ENCODE data around the gene NDOR1. TPM values are rescaled to one million over a fixed set of nuclear protein-coding genes. Genes with fewer than 3 reads are reported as not detected.

NDOR1 gene
- total RNA-seq, 2 experiments from 2014 or later: 27.0 to 27.8 TPM

- peaks cover 7% of the 10 kb centered on the region for H3K4me1 Mint-ChIP-seq
Observed at GRCh38 chr9:137232510-137232909, 27.0 kb downstream of the NDOR1 start.

GRCh38 chr9:137233143-137233980 lies 27.9 kb downstream of the NDOR1 start:
- no peak for ATAC-seq
- ChIA-PET POLR2A (no interaction called here), CTCF (interaction anchor here (0.6 kb wide), 1 partner anchor 26 kb away, joined by 3 read pairs; no protein-coding TSS in a partner anchor)

More at GRCh38 chr9:137232510-137232909, 27.0 kb downstream of the NDOR1 start:
- H3K27ac Mint-ChIP-seq: no peak overlapping the region
- intact Hi-C loops (cut with DNase I, micrococcal nuclease): no loop called here
- no peak for ATAC-seq
- H3K4me3 Mint-ChIP-seq: no peak overlapping the region
- ChIA-PET CTCF (interaction anchor here (0.6 kb wide), 1 partner anchor 25 kb away, joined by 3 read pairs; no protein-coding TSS in a partner anchor), POLR2A (no interaction called here)
- no peaks in the 10 kb centered on the region for H3K9me3 Mint-ChIP-seq (ENCODE audit: low read depth)
- DNase-seq: no peak
- peaks cover 4% of the 10 kb centered on the region for H3K27me3 Mint-ChIP-seq
- no peaks in the 10 kb centered on the region for H3K36me3 Mint-ChIP-seq (ENCODE audit: low read depth)

GRCh38 chr9:137234055-137234697 lies 28.7 kb downstream of the NDOR1 start:
- H3K9me3 Mint-ChIP-seq (ENCODE audit: low read depth): no peaks in the 10 kb centered on the region
- no peak overlapping the region for H3K4me3 Mint-ChIP-seq
- ATAC-seq (no peak), DNase-seq (no peak)
- peaks cover 10% of the 10 kb centered on the region for H3K4me1 Mint-ChIP-seq
- no peaks in the 10 kb centered on the region for H3K36me3 Mint-ChIP-seq (ENCODE audit: low read depth)
- peaks cover 2% of the 10 kb centered on the region for H3K27me3 Mint-ChIP-seq
- no peak overlapping the region for H3K27ac Mint-ChIP-seq
- intact Hi-C loops (cut with DNase I, micrococcal nuclease): no loop called here
- CTCF ChIA-PET: no interaction called here
- POLR2A ChIA-PET: no interaction called here

More at GRCh38 chr9:137233143-137233980, 27.9 kb downstream of the NDOR1 start:
- Mint-ChIP-seq H3K36me3 (ENCODE audit: low read depth) (no peaks in the 10 kb centered on the region), H3K4me3 (no peak overlapping the region), H3K4me1 (peaks cover 5% of the 10 kb centered on the region), H3K9me3 (ENCODE audit: low read depth) (no peaks in the 10 kb centered on the region), H3K27me3 (peaks cover 2% of the 10 kb centered on the region), H3K27ac (no peak overlapping the region)
- DNase-seq: no peak
- intact Hi-C loops (cut with DNase I, micrococcal nuclease): no loop called here

- Mint-ChIP-seq H3K4me3 (no peak overlapping the region), H3K27me3 (peaks cover 2% of the 10 kb centered on the region), H3K9me3 (ENCODE audit: low read depth) (no peaks in the 10 kb centered on the region), H3K27ac (no peak overlapping the region), H3K36me3 (ENCODE audit: low read depth) (no peaks in the 10 kb centered on the region), H3K4me1 (peaks cover 12% of the 10 kb centered on the region)
- intact Hi-C loops (cut with DNase I, micrococcal nuclease): loop anchor here in 1 of 2 experiments (5.0 kb wide), 1 partner anchor 188 kb away; the partner anchor contains the start of gene NPDC1
- POLR2A ChIA-PET: no interaction called here
- CTCF ChIA-PET: interaction anchor here (0.6 kb wide), 1 partner anchor 206 kb away, joined by 3 read pairs; no protein-coding TSS in a partner anchor
- ATAC-seq: no peak
- no peak for DNase-seq
Observed at GRCh38 chr9:137234758-137235423, 29.4 kb downstream of the NDOR1 start.

GRCh38 chr9:137235424-137236237 lies 30.1 kb downstream of the NDOR1 start:
- no peak overlapping the region for H3K27ac Mint-ChIP-seq
- DNase-seq: no peak
- H3K27me3 Mint-ChIP-seq: peaks cover 2% of the 10 kb centered on the region
- ChIA-PET POLR2A (interaction anchor here (0.8 kb wide), 1 partner anchor 9 kb away, joined by 5 read pairs; no protein-coding TSS in a partner anchor), CTCF (interaction anchor here (0.6 to 1.6 kb wide), 8 partner anchors 9 to 207 kb away, joined by 3 to 23 read pairs (median 5); partner anchors contain the start of genes CYSRT1, RNF208 and RNF224)
- no peaks in the 10 kb centered on the region for H3K9me3 Mint-ChIP-seq (ENCODE audit: low read depth)
- intact Hi-C loops (cut with DNase I, micrococcal nuclease): loop anchor here (1.0 to 5.0 kb wide), 4 partner anchors 12 to 188 kb away; partner anchors contain the start of genes ANAPC2 (in 1 of the 2), NPDC1 (in 1 of the 2), SSNA1 (in 1 of the 2) and TPRN (in 1 of the 2)
- H3K4me3 Mint-ChIP-seq: no peak overlapping the region
- H3K36me3 Mint-ChIP-seq (ENCODE audit: low read depth): no peaks in the 10 kb centered on the region
- peaks cover 12% of the 10 kb centered on the region for H3K4me1 Mint-ChIP-seq
- no peak for ATAC-seq

- POLR2A ChIA-PET: interaction anchor here (0.8 to 0.9 kb wide), 4 partner anchors 8 to 109 kb away, joined by 3 to 5 read pairs (median 4); partner anchors contain the start of gene NELFB
- DNase-seq (peak; percentile 96), ATAC-seq (peak; percentile 33)
- Mint-ChIP-seq H3K27me3 (peaks cover 2% of the 10 kb centered on the region), H3K36me3 (ENCODE audit: low read depth) (peaks cover 3% of the 10 kb centered on the region), H3K27ac (no peak overlapping the region), H3K4me1 (peaks cover 12% of the 10 kb centered on the region), H3K4me3 (no peak overlapping the region), H3K9me3 (ENCODE audit: low read depth) (no peaks in the 10 kb centered on the region)
- intact Hi-C loops (cut with DNase I, micrococcal nuclease): loop anchor here (1.0 to 5.0 kb wide), 4 partner anchors 13 to 189 kb away; partner anchors contain the start of genes ANAPC2 (in 1 of the 2), NPDC1 (in 1 of the 2), SSNA1 (in 1 of the 2) and TPRN (in 1 of the 2)
- CTCF ChIA-PET: interaction anchor here (0.6 to 1.6 kb wide), 33 partner anchors 9 to 407 kb away, joined by 3 to 23 read pairs (median 5); partner anchors contain the start of genes CYSRT1, MAN1B1, NELFB and RNF208
Observed at GRCh38 chr9:137236238-137236935, 30.9 kb downstream of the NDOR1 start.

- Mint-ChIP-seq H3K27me3 (peaks cover 2% of the 10 kb centered on the region), H3K4me1 (peaks cover 12% of the 10 kb centered on the region), H3K4me3 (no peak overlapping the region), H3K27ac (no peak overlapping the region), H3K9me3 (ENCODE audit: low read depth) (no peaks in the 10 kb centered on the region), H3K36me3 (ENCODE audit: low read depth) (peaks cover 5% of the 10 kb centered on the region)
- CTCF ChIA-PET: interaction anchor here (0.6 to 1.6 kb wide), 32 partner anchors 10 to 408 kb away, joined by 3 to 23 read pairs (median 5); partner anchors contain the start of genes CYSRT1, MAN1B1, NELFB and RNF208
- DNase-seq (no peak), ATAC-seq (no peak)
- intact Hi-C loops (cut with DNase I, micrococcal nuclease): loop anchor here (1.0 to 5.0 kb wide), 4 partner anchors 14 to 190 kb away; partner anchors contain the start of genes ANAPC2 (in 1 of the 2), NPDC1 (in 1 of the 2), SSNA1 (in 1 of the 2) and TPRN (in 1 of the 2)
- POLR2A ChIA-PET: interaction anchor here (0.9 kb wide), 3 partner anchors 17 to 109 kb away, joined by 3 to 5 read pairs (median 3); partner anchors contain the start of gene NELFB
Observed at GRCh38 chr9:137236936-137237421, 31.5 kb downstream of the NDOR1 start.

GRCh38 chr9:137237759-137238726 lies 32.5 kb downstream of the NDOR1 start:
- intact Hi-C loops (cut with DNase I, micrococcal nuclease): loop anchor here (2.0 to 5.0 kb wide), 2 partner anchors 49 to 191 kb away; partner anchors contain the start of genes ANAPC2 (in 1 of the 2), NPDC1 (in 1 of the 2) and SSNA1 (in 1 of the 2)
- DNase-seq: no peak
- ChIA-PET CTCF (interaction anchor here (0.6 to 1.8 kb wide), 10 partner anchors 11 to 170 kb away, joined by 3 to 23 read pairs (median 5); partner anchors contain the start of genes CYSRT1, RNF208 and RNF224), POLR2A (no interaction called here)
- Mint-ChIP-seq H3K36me3 (ENCODE audit: low read depth) (peaks cover 15% of the 10 kb centered on the region), H3K4me3 (no peak overlapping the region), H3K4me1 (peaks cover 22% of the 10 kb centered on the region), H3K27me3 (peaks cover 2% of the 10 kb centered on the region), H3K9me3 (ENCODE audit: low read depth) (no peaks in the 10 kb centered on the region), H3K27ac (no peak overlapping the region)
- no peak for ATAC-seq
